Measurements from ENCODE around the gene RAPGEF1.

RAPGEF1 gene

GRCh38 chr9:131584858-131585257 lies 155.0 kb downstream of the RAPGEF1 start:
- H3K4me3 ChIP-seq (ENCODE audit: low read depth, low read length): no peak overlapping the region
- TF ChIP-seq MAX (IDR thresholded peaks at IDR 0.05; ENCODE audit: low read depth, low read length): peak; percentile 26; the same call in 1 of the 2 replicates
- TF ChIP-seq CTCF (IDR thresholded peaks at IDR 0.05; ENCODE audit: low read depth, low read length): no peak
- 0 out of 2 replicates have a peak, but pooled peaks have one; percentile 28 for TF ChIP-seq MYC (IDR thresholded peaks at IDR 0.05; ENCODE audit: low read depth, low read length)

GRCh38 chr9:131583836-131584555 lies 155.9 kb downstream of the RAPGEF1 start:
- no peak overlapping the region for H3K4me3 ChIP-seq (ENCODE audit: low read depth, low read length)
- TF ChIP-seq CTCF (IDR thresholded peaks at IDR 0.05; ENCODE audit: low read depth, low read length) (no peak), MYC (IDR thresholded peaks at IDR 0.05; ENCODE audit: low read depth, low read length) (no peak), MAX (IDR thresholded peaks at IDR 0.05; ENCODE audit: low read depth, low read length) (no peak), POLR2A (IDR thresholded peaks at IDR 0.05; ENCODE audit: extremely low read depth, insufficient read length) (no peak)
- no peak for DNase-seq (ENCODE audit: low read depth)

More at GRCh38 chr9:131584858-131585257, 155.0 kb downstream of the RAPGEF1 start:
- peak; percentile 75 for DNase-seq (ENCODE audit: low read depth)

- TF ChIP-seq POLR2A (IDR thresholded peaks at IDR 0.05; ENCODE audit: extremely low read depth, insufficient read length): no peak
- no peak for TF ChIP-seq MYC (IDR thresholded peaks at IDR 0.05; ENCODE audit: low read depth, low read length)
- TF ChIP-seq MAX (IDR thresholded peaks at IDR 0.05; ENCODE audit: low read depth, low read length): no peak
- no peak for TF ChIP-seq CTCF (IDR thresholded peaks at IDR 0.05; ENCODE audit: low read depth, low read length)
- no peak overlapping the region for H3K4me3 ChIP-seq (ENCODE audit: low read depth, low read length)
- no peak for DNase-seq (ENCODE audit: low read depth)
Observed at GRCh38 chr9:131583337-131583645, 156.6 kb downstream of the RAPGEF1 start.

GRCh38 chr9:131582466-131583336 lies 157.2 kb downstream of the RAPGEF1 start:
- no peak for TF ChIP-seq MAX (IDR thresholded peaks at IDR 0.05; ENCODE audit: low read depth, low read length)
- TF ChIP-seq CTCF (IDR thresholded peaks at IDR 0.05; ENCODE audit: low read depth, low read length): no peak
- no peak for TF ChIP-seq MYC (IDR thresholded peaks at IDR 0.05; ENCODE audit: low read depth, low read length)
- no peak for TF ChIP-seq POLR2A (IDR thresholded peaks at IDR 0.05; ENCODE audit: extremely low read depth, insufficient read length)
- no peak for DNase-seq (ENCODE audit: low read depth)
- H3K4me3 ChIP-seq (ENCODE audit: low read depth, low read length): no peak overlapping the region

- TF ChIP-seq CTCF (IDR thresholded peaks at IDR 0.05; ENCODE audit: low read depth, low read length) (no peak), MAX (IDR thresholded peaks at IDR 0.05; ENCODE audit: low read depth, low read length) (no peak), POLR2A (IDR thresholded peaks at IDR 0.05; ENCODE audit: extremely low read depth, insufficient read length) (no peak), MYC (IDR thresholded peaks at IDR 0.05; ENCODE audit: low read depth, low read length) (no peak)
- no peak for DNase-seq (ENCODE audit: low read depth)
- H3K4me3 ChIP-seq (ENCODE audit: low read depth, low read length): no peak overlapping the region
Observed at GRCh38 chr9:131582056-131582455, 157.8 kb downstream of the RAPGEF1 start.
